Right renal cortex interstitium (tissue), 3 donors: ENCODE results near the gene PRR13. TPM values are rescaled to one million over a fixed set of nuclear protein-coding genes. Genes with fewer than 3 reads are reported as not detected.
"Not testable (repeated sequence)": the region's sequence is repeated elsewhere in the genome, so short reads cannot be mapped to it uniquely, and the experiment has no call there.

Experiments used
- DNase-seq, 3 donors: peaks; one replicate each; pipeline ENCODE4 v3.0.0-alpha.2; 2013; ENCODE audit warnings: low read depth in 3 of 3, low spot score in 2 of 3
- polyA plus RNA-seq, 3 donors: library from polyadenylated mRNA; unstranded; fragments of 120-200 nt; gene quantifications; one replicate each; pipeline ENCODE4 v1.2.1, GENCODE V29; 2013; ENCODE audit not compliant: insufficient read length in 3 of 3

The PRR13 gene
- polyA plus RNA-seq, 3 donors: 189 to 212 (median 200) TPM

DNA sequence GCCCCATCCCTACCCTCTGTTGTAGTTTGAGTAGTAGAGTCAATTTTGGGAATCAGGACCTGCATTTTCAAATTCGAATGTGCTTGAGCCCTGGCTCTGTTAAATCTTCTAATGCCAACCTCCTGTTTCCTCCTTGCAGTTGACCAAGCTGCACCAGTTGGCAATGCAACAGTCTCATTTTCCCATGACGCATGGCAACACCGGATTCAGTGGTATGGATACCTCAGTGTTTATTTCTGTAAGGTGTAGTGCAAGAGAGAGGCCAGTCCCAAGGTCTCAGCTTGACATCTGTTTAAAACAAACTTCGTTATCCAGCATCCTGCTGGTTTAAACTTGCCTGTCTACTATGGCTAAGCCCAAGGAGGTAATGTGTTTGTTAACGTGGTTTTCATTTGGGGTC lies 25.5 kb downstream of the PRR13 start:
- DNase-seq: no peak

DNA sequence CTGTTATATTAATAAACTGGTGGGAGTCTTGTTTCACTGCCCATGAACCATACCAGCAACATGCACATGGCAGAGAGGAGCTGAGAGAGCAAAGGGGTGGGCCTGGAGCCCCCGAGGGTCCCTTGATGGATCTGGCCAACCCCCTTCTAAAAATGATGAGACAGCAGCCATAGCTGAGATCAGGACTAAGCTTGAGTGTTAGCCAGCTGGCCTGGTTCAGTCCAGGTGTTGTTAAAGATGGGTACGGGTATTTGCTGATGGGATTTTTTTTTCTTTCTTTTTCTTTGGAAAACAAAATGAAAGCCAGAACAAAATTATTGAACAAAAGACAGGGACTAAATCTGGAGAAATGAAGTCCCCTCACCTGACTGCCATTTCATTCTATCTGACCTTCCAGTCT lies 26.3 kb downstream of the PRR13 start:
- no peak for DNase-seq

- no peak for DNase-seq
Observed at GRCh38 chr12:53468282-53468681, 26.7 kb downstream of the PRR13 start.

DNA sequence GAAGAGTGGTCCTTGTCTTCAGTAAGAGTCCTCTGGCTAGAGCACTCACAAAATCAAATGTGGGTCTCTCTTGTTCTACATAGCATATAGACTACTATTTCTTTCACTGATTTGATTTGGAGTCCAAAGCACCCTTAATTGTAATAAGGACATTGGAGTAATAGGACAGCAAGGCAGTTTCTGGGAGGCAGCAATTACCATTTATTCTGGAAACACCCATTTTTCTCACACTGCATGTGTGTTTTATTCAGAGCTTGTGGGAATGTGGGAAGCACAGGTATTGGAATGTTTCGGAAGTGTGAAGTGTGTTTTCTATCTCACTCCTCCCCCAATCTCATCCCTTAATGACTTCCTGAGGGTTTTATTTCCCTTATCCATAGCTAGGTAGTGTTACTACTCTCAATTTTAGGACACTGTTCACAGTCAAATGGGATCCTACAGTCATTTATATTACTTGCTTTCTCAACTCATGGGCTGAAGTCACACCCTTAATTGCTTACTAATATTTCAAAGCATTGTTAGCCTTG lies 30.6 kb downstream of the PRR13 start:
- DNase-seq: no peak

DNA sequence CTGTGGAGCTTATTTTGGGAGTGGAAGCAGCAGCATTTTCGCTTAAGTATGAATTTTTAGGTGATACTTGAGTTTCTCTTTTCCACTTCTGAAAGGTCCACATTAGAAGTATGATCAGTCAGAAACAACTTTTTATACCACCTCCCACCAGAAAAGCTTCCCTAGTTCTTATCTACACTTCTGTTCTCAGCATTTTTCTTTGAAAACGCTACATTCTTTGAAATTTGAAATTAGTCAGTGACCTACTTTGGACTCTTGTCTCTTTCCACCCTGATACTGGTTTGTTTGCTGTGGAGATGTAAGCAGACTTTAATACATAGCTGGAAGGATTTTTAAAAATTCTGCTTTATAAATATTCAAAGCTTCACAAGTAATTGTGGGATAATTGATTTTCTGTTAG lies 32.5 kb downstream of the PRR13 start:
- no peak for DNase-seq

DNA sequence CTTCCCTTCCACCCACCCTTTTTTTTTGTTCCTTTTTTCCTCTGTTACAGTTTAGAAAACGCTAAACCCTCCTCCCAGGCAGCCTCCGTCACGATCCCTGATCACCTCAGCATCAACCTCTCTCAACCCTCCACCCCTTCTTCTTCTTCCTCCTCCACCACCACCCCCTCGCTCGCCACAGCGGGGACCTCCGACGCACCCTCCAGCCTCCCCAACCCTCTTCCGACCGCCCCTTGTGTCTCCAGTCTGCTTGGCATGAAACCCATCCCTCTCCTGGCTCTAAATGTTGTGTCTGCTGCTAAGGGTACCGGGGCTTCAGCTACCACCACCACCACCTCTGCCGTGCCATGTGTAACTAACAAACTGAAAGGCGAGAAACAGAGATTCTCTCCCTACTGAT lies 33.3 kb downstream of the PRR13 start:
- no peak for DNase-seq

DNA sequence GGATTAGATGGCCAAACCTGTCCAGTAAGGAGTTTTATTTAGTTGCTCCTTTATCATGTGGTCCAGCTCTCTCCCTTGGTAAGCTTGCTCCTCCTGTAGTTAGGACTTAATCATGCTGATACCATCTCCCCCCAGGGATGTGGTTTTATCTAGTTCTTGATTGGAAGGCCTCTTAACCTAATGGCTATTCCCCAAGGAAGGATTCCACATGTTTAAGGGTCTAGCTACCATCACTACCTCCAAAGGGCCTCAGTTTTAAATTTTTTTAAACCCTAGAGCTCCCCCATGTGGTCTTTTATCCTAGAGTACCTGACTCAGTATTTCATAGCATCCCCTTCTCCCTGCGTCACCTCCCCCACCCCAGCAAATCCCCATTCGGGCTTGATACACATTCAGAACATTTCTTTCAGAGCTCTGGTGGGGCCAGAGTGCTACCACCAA lies 35.3 kb downstream of the PRR13 start:
- DNase-seq: no peak

DNA sequence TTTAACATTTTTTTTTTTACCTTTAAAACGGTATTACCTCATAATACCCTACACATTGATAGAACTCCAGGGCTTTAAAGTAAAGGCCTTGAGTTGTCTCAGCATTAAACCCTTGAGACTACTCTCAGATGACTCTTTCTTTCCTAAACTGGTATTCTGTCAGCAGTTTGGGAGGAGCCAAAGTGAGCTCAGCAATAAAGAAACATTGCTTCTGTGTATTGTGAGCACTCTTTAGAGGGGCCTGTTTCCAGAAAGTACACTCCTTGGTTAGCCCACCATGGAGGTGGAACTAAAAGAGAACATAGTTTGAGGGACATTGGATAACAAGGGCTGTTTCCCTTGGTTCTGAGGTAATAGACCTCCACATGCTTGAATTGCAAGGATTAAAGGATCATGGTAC lies 37.3 kb downstream of the PRR13 start:
- no peak for DNase-seq

DNA sequence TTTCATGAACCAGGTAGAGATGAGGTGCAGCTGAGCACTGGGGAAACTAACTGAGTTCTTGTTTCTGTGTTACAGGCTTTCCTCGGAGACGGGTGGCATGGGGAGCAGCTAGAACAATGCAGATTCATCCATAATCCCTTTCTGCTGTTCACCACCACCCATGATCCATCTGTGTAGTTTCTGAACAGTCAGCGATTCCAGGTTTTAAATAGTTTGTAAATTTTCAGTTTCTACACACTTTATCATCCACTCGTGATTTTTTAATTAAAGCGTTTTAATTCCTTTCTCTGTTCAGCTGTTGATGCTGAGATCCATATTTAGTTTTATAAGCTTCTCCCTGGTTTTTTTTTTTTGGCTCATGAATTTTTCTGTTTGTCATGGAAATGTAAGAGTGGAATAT lies 37.8 kb downstream of the PRR13 start:
- DNase-seq: no peak

GRCh38 chr12:53480491-53481442 lies 39.2 kb downstream of the PRR13 start:
- DNase-seq: no peak

- not testable (repeated sequence) for DNase-seq
Observed at GRCh38 chr12:53481458-53481857, 39.9 kb downstream of the PRR13 start.

DNA sequence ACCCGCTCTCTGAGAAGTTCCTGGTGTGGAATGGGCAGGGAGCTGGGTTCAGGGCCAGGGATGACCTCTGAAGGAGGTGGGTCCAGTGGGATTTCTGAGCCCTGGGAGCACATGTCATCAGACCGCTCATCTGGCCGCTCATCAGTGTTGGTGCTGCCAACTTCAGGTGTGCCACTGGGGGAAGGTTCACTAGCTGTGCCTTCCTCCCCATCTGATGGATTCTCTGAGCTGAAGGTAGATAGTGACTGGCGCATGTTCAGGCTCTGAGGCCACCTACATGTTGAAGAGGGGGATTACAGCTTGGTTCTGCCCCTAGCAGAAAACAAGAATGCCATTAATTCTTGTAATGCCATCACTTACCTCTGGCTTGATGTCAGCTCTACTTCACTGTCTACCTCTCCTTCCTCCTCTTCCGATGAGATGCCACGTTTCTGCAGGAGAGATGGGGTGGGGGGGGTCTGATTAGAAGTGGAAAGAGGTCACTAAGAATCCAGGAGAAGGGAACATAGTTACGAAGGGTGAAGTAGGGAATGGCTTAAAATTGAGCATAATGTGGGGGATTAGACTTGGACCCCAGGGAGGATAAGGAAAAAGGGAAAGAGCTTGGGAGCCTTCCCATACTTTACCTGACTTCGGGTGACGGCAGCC lies 40.5 kb downstream of the PRR13 start:
- DNase-seq: no peak

DNA sequence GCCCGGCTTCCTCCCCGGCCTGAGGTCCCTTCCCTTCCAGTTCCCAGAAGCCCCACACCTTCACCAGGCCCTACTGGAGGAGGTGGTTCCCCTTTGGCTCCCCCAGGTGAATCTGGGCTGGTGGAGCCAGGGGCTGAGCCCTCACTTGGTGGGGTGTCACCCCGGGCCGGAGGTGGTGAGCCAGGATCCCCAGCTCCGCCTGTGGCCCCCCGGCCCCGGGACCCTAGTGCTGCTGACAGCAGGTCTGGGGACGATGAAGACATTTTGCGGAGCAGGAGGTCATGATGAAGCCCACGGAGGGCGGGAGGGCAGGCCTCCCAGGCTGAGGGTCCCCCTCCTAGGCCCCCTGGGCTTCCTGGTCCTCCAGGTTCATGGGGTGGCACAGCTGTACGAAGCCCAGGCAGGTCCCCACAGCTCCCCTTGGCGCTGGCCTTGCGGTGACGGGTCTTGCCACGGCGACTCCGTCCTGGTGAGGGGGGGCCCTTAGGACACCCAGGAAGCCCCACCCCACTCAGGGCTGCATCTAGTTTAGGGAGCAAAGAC lies 41.2 kb downstream of the PRR13 start:
- no peak for DNase-seq

- DNase-seq: no peak
Observed at GRCh38 chr12:53483225-53483978, 41.9 kb downstream of the PRR13 start.

DNA sequence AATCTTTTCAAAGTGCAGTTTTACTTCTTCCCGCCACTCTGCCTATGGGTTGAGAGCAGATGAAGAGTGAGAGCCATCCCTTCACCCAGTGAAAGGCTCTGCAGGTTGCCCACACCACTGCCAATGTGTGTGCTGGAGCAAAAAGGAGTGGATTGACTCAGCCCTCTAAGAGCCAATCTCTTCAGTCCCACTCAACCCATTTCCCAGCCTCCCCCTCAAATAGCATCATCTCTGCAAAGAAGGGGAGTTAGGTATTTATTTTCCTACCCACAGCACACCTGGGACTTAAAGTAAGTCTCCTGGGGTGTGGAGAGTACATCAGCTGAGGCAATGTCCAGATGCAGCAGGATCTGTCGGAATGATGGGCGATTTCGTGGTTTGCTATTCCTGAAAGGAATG lies 42.4 kb downstream of the PRR13 start:
- no peak for DNase-seq

DNA sequence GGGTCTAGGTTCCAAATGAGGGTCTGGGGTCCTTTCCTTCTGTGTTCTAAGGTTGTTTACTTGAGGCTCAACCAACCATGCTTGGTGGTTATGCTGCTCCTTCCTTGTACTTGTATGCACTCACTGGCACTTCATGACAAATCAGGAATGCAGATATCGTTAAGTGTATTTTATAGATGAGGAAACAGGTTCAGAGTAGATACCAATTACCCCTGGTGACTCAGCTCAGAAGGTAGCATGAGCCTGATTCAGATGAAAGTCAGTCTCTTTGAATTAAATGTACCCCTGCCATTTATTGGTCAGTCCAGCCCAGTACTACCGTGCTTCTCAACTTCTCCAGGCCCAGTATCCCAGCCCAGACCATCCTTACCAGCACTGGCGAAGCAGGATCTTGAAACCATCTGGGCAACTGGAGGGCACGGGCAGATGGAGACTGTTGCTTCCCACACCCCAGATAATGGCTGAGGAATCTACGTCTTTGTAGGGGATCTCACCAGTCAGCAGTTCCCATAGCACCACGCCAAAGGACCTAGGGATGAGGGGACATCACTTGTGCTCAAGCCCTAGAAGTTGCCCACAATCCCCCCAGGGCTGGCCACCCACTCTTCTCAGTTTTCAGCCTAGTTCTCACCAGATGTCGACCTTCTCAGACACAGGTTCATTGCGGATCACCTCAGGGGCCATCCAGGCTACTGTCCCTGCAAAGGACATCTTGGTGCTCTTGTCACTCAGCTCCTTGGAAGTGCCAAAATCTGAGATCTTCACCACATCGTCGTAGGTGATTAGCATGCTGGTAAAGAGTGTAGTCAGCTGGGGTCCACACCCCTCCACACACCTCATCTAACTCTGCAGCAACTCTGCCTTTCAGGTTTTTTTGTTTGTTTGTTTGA lies 43.4 kb downstream of the PRR13 start:
- DNase-seq: no peak

- DNase-seq: no peak
Observed at GRCh38 chr12:53485955-53486735, 44.6 kb downstream of the PRR13 start.

DNA sequence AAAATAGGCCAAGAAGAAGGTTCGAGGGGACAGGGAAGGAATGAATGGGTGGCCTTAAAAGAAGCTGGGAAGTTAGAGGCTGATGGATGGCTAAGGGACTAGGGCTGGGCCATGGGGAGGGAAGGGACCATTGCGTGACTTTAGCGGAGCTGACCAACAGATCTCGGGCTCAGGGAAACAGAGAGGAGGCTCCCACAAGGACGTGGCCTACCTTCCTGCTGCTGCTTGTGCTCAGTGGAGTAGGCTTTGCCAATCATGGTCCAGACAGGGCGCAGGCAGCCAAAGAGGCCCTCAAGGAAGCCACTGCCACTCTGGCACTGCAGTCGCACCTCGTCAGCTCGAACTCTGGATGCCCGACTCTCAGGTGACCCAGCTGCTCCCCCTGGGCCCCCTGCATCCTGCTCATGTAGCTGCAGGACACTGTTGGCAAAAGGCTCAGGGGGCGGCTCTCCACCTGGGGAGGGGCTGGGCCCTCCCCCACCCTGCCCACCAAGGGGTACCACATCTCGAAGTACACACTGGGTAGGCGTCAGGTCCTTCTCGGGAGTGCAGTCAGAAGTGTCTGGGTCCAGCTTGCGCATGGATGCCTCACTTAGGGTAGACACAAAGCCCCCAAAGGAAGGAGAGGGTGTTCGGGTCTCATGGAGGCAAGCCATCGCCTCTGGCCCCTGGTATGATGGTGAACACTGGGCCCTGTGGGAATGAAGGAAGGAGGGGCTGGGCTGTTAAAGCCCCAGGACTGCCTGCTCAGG lies 45.4 kb downstream of the PRR13 start:
- DNase-seq: no peak
